Ureter (tissue), 1 donor: ENCODE measurements around the gene EEFSEC. TPM values are rescaled to one million over a fixed set of nuclear protein-coding genes. Genes with fewer than 3 reads are reported as not detected.

ENCODE experiments used
- DNase-seq: peaks from one replicate; pipeline ENCODE4 v3.0.0-alpha.2; 2020; ENCODE audit warnings: low spot score
- total RNA-seq: library from RNA; stranded (reverse); gene quantifications from one replicate; pipeline ENCODE4 v1.2.4, GENCODE V29; 2023
- donor health status: DM: yes; HTN: yes; CAD: no.

Gene EEFSEC
- total RNA-seq, 1 donor from 2014 or later, result 20.0 TPM

DNA sequence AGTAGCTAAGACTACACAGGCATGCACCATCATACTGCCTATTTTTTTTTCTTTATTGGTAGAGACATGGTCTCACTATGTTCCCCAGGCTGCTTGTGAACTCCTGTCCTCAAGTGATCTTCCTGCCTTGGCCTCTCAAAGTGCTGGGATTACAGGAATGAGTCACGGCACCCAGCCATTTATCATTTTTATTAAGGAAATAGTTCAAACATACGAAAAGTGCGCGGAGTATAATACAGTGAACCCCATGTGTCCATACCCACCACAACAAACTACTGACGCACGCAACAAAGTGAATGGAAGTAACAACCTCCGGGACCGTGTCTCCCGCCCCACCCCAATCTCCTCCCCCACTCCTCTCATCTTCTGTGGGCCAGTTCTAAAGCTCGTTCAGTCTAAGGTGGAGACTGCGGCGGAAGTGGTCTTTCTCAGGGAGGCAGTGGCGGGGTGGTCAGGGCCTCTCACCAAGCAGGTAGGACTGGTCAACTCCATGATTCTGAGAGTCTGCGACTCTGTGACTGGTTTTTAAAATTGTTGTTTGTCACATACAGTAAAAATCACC is 271.3 kb downstream of the EEFSEC start:
- DNase-seq, result no peak

DNA sequence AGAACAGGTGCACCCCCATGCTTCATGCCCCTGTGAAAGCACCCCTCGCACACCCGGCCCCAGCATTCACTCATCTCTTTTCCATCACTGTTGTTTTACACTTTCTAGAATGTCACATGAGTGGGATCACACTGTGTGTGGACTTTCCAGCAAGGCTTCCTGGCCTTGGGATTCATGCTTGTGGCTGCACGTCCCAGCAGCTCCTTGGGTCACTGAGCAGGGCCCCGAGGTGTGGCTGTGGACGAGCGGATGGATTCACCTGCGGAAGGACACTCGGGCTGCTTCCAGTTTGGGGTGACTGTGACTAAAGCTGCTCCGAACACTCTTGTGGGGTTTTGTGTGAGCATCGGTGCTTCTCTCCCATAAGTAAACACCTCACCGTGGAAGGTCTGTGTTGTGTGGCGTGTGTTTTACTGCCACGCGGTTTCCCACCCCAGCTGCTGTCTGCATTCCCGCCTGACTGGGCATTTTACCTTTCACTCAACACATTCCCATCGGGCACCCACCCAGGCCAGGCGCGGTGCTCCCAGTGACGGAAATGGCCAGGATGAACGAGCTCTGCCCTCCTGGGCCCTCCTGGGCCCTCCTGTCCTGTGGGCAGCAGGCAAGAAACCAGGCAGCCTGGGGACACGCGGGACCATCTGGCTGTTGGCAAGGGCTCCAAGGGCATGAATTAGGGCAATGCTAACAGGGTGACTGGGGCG is 272.0 kb downstream of the EEFSEC start:
- no peak for DNase-seq

DNA sequence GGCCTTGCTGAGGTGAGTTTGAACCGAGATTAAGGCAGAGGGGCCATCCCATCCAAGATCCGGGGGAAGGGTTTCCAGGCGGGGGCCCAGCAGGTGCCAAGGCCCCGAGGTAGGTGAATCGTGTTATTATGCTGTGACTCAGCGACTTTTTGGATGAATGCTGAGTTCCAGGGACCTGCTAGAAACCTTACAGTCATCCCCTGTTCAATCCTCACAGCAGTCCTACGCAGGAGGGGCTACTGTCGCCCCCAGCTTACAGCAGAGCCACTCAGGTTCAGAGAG is 272.5 kb downstream of the EEFSEC start:
- no peak for DNase-seq

GRCh38 chr3:128426128-128426921 is 273.0 kb downstream of the EEFSEC start:
- DNase-seq, result no peak

DNA sequence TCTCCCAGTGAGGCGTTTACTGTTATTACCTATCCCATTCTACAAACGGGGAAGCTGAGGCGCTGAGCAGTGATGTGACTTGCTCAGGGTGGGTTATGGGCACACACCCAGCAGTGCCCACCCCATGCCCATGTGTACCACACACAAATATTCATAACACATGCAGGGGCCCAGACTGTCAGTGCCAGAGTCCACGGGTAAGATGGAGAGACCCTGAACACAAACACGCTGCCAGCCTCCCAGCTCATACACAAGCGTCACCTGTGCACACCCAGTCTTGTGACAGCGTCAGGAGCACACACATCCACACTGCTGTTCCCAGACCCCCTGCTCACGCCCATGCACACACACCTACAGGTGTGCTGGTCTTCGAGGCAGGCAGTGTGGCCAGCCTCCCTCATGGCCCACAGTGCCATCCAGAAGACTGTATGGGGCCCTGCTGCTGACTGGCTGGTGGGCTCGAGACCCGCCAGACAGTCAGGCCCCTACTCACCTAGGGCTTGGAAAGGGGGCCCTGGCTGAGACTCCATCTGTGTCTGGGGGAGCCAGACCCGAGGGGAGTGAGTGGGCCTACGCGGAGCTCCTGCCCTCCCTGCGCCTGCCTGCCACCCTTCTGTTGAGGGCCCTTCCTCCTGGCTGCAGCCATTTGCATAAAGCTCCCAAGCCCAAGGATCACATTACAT is 274.0 kb downstream of the EEFSEC start:
- DNase-seq, result no peak

DNA sequence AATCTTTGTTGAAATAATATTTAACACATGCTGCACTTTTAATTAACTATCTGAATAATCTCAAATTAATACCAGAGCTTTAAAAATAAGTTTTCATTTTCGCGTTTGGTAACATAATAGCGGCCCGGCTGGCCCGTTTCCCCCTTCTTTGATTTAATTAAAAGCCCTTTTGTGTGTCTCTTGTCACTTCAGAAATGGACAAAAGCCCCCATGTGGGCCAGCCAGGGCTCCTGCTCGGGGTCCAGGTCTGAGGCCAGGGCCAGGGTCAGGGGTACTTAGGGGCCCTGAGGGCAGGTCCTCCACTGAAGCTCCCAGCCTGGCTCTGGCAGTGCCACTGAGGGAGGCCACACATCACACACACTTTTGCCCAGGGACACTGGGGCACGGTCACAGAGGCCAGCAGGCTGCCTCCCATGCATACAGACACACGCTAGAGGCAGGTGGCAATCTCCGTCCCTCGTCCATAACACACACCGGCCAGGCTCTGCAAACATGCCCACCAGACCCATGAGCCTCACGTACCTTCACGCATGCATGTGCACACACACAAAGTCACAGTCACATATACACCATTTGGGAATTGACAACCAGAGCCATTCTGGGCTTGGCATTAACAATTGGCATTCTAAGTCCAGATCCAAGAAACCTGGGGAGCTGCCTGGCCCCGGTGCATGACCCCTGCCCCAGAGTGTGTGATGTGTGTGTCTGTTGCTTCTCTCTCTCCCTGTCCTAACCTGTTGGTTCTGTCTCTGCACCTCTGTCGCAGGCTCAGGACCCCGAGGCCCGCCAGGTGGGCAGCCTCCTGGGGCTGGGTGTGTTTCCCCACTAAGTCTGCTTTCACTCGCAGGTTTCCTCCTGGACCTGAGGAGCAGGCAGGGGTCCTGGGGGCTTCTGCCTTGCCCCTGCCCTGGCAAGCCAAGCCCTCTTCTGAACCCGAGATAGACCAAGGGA is 274.9 kb downstream of the EEFSEC start:
- no peak for DNase-seq

GRCh38 chr3:128429275-128429674 is 276.0 kb downstream of the EEFSEC start:
- no peak for DNase-seq

- no peak for DNase-seq
Measured at GRCh38 chr3:128429751-128430150, 276.5 kb downstream of the EEFSEC start.

DNA sequence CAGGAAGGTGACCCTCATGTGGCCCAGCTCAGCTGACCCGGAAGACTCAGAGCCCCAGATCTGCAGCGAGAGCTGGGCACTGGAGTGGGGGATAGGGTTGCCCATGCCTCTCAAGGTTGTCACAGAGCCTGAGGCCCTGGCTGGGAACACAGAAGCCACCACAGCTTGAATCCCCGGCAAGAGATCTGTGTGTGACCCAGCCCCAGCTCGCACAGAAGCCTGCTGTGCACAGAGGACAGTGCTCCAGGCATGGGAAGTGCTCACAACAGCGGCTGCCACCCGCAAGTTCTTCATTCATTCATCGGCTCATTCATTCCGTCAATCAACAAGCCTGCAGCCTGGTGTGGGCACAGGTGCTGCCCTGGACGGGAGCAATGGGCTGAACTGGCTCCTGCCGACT is 277.0 kb downstream of the EEFSEC start:
- no peak for DNase-seq

DNA sequence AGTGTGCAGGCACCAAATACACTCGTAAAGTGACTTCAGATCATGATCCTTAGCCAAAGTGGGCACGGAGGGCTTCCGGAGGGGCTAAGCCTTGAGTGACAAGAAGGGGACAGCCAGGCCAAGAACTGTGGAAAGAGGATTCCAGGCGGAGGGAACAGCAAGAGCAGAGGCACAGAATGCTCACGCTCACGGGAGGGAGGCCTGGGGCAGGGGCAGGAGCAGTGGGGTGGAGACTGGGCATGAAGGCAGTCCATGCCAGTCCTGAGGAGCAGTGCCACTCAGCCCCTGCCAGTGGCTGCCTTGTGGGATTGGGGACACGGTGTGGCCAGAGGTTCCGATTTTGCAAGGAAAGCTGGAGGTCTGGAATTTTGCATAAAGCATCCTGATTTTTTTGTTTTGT is 277.4 kb downstream of the EEFSEC start:
- DNase-seq, result no peak

DNA sequence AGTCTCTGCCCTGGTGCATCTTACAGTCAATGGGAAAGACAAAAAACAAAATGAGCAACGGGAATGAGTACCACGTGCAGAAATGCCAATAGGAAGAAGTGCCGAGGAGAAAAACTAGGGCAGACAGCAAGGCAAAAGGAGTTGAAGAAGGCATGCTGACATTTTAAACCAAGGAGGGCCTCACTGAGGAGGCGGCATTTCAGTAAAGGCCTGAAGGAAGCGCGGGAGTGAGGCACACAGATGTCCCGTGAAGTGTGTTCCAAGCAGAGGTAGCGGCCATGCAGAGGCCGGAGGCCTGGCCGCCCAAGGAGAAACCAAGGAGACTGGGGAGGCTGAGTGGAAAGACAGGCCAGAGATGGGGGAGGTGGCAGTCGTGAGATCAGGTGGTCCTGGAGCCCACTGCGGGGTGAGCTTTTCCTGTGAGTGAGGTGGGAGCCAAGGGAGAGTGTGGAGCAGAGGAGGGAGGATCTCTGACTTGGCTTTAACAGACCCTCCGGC is 278.6 kb downstream of the EEFSEC start:
- no peak for DNase-seq

- no peak for DNase-seq
Measured at GRCh38 chr3:128432301-128432970, 279.2 kb downstream of the EEFSEC start.

- DNase-seq, result no peak
Measured at GRCh38 chr3:128432971-128433836, 279.9 kb downstream of the EEFSEC start.

- no peak for DNase-seq
Measured at GRCh38 chr3:128433837-128434165, 280.5 kb downstream of the EEFSEC start.

DNA sequence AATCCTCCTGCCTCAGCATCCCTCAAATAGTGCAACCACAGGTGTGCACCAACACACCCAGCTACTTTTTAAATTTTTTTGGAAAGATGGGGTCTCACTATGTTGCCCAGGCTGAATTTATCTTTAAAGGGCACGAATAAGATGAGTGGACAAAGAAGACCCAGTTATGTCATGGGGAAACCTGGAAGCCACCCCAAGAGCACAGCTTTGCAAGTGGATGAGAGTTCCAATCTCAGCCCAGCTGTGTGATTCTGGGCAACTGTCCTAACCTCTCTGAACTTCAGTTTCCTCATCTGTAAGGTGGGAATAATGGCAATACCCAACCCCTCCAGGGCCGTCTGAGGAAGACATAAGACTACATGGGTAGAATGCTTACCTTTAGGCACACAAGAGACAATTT is 281.2 kb downstream of the EEFSEC start:
- DNase-seq, result no peak

DNA sequence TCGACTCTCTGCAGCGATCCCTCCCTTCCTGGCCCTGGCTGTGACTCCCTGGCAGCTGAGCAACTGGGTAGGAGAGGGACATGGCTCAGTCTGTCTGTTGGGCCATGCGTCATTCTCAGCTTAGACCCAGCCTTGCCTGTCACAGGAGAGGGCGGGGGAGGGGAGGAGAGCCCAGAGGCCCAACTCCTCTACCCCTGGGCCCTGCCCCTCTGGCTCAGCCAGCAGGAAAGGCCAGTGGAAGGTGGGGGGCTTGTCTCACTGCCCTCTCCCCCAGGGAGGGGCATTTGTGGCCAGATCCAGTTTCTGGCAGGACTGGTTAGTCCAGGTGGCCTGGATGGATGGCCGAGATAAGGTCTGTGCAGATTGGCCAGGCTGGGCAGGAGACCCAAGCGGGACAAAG is 281.8 kb downstream of the EEFSEC start:
- peak; percentile 91 for DNase-seq

GRCh38 chr3:128435561-128435960 is 282.3 kb downstream of the EEFSEC start:
- no peak for DNase-seq

DNA sequence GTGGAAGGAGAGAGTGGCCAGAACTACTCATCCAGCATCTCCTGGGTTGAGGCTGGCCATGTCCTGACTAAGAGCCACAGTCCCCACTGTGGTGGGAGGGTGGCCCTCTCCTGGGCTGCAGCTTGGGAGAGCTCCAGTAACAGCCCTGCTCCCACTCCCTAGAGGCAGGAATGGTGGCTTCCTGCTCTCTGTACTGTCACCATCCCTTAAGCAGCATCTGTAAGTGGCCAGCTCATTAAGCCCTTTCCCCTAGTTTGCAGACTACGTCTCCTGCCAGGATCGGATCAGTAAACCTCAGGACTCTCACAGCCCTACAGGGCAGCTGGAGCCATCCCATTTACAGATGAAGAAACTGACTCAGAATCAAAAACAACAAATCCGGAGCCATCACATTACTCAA is 282.9 kb downstream of the EEFSEC start:
- no peak for DNase-seq

DNA sequence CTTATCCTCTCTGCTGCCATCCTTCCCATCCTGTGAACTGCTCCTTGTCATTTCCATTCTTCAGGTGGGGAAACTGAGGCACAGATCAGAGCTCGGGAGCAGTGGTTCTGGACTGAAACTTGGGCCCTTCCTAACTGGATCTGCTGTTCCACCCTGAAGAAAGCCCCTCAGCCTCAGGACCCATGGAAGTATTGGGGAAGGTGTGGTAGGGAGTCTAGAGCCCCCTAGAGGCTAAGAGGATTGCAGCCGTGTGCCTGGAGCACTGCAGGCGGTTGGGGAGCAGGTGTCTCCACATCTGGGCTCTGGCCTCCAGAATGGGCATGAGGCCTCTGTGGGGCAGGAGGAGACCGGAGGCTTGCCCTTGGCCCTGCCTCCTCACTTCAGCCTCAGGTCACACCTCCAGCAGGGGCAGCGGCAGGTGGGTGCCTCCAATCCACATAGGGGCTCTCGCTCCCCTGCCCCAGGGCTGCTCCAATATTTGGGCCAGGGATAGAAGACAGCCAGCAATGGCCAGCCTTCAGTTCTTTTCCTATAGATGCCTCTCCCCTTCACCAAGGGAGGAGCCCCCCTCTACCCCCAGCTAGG is 285.3 kb downstream of the EEFSEC start:
- no peak for DNase-seq

GRCh38 chr3:128439226-128439625 is 285.9 kb downstream of the EEFSEC start:
- DNase-seq, result no peak
